Activated CD4-positive, alpha-beta T cell treated with anti-CD3 and anti-CD28 coated beads, Interleukin-2, amount 50 U/mL, for 24 hours (primary cell): ENCODE results near the gene MICAL3.
"Not testable (repeated sequence)": the region's sequence is repeated elsewhere in the genome, so short reads cannot be mapped to it uniquely, and the experiment has no call there.

ENCODE experiments used
- DNase-seq, 2 donors: peaks; one replicate each; pipeline ENCODE4 v3.0.0-alpha.2; 2020; ENCODE audit warnings: low read depth in 1 of 2, low spot score in 1 of 2

MICAL3 gene

DNA sequence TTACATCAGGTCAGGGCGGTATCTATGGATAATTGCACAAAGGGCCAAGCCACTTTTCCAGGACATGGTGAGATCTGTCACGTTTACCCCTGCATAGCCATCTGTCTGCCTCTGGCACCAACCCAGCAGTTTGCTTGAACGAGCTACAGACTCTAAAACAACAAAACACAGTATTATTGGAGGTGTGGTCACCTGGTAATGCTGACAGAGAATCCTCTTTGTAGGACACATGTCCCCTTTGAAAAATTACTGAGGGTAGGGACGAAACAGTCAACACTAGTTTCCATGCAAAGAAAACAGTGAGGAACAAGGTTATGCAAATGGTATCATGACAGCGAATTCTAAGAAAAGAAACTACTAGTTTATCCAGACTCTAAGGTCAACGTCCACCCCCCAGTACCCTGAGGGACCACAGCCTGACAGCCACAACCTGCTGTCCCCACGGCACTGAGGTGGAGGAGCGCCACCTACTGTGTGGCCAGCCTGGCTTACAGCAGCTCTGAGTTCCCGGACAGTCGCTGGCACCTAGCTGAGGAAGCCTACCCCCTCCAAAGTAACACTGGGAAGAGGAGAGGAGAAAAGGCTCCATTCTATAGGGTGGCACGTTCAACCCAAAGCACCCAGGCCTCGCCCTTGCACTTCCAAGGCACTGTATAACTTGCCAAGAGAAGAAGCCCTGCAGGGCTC, 132.7 kb downstream of the MICAL3 start:
- DNase-seq = no peak

DNA sequence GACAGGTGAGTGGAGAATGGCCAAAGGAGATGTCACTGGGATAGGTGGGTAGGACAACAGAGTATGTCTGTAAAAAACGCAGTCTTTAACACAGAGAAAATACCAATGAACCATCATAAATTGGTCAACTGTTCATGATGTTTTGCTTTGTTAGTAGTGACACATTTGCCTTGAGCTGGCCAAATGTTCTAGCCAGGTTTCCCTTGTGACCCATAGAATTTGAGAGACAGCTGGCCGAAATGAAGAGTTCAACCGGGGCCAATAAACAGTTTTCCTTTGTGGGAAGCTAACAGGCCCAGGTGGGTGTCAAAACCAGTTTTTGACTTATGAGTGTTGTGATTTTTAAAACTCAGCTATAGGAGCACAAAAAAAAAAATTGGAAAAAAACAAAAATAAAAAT, 133.5 kb downstream of the MICAL3 start:
- no peak for DNase-seq

DNA sequence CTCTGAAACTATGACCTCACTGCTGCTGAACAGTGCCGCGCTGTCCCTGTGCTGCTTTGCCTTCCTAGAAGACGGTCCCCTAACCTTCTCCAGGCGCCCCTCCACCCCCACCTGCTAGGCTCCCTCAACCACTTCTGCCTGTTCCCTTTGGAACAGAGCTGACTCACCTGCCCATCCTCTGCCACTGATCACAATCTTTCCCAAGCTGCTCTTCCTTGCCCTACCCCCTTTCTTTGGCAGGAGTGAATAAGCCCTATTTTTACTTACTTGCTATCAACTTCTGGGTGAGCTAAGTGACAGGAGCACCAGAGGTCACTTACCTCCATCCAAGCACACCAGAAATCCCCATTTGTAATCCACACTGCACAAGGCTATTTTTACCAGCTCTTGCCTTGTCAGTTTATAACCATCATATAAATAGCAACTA, 134.1 kb downstream of the MICAL3 start:
- no peak for DNase-seq

DNA sequence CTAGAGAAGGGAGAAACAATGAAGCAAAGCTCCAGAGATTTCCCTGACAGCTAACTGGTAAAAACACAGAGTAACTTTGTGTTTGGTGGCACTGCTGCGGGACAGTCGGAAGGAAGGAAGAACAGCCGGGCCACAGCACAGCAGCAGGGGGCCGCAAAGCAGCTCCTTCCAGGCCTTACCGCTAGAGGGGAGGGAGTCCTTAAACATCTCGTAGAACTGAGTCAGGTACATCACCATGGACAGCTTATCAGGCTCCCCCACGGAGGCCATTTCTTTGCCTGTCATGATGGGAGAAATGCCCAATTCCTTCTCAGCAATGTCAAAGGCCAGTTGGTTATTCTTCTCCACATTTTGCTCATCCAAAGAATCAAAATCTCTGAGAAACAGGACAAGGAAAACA, 135.5 kb downstream of the MICAL3 start:
- no peak for DNase-seq

DNA sequence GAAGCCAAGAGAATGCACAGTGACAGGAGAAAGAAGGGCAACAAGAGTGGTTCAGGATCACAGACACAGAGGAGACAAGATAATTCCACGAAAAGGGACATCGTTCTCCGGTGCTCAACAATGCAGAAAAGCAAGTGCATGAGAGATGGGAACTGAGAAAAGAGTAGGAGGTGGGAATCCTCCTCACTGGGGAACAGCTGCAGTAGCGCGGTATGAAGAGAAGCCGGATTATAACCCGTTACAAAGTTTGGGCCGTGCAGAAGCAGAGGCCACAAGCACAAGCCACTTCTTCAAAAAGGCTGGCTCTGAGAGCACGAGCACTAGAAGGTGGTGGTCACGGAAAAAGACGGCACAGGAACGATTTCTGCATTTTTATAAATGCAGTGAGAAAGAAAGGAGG, 135.9 kb downstream of the MICAL3 start:
- no peak for DNase-seq

DNA sequence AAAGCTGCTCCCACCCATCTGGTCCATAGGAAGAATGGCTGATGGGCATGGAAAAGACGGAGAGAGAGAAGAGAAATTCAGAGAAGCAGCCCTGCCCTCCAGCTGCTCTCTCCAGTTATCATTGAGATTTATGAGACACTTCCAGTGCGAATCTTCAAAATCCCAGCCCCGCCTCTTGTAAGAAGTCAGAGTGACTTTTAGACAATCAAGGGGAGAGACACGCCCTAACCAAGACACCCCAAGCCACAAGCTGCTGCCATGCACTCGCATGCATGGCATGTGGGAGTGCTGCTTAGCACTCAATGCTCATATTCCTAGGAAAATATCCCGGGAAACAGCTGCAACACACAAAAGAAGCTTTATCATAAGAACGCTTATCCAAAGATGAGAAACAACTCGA, 139.5 kb downstream of the MICAL3 start:
- no peak for DNase-seq

DNA sequence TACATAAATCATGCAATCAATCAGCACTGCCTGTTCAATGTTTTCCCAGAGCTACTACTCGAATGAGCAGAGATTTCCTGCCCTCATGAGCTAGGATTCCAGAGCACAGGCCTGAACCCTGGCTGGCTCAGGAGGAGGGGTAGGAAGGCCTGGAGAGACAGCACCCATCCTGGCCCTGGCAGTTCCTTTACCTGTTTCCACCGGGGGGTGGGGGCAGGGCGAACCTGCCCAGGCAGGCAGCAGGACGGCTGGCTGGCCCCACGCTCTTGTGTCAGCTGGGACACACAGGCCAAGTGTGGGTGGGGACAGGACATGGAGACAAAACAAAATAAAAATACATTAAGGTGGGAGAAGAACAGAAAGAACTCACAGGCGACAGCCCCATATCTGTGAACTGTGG, 140.3 kb downstream of the MICAL3 start:
- no peak for DNase-seq

DNA sequence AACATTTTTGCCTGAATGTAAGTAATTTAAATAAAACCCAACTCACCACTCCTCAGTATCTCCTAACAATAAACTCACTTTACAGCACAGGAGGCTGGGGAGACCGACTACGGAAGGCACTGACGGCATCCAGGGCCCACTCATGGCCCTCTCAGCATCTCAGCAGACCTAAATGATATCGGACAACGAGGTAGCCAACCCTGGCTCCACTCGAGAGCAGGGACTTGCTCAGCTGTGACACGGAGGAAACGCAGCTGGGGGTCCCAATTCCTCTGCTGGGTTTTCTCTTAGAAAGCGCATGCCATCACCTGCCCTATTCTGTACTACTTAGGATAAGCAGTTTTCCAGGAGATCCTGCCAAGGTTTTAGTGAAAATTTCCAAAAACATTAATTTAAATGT, 141.0 kb downstream of the MICAL3 start:
- no peak for DNase-seq

DNA sequence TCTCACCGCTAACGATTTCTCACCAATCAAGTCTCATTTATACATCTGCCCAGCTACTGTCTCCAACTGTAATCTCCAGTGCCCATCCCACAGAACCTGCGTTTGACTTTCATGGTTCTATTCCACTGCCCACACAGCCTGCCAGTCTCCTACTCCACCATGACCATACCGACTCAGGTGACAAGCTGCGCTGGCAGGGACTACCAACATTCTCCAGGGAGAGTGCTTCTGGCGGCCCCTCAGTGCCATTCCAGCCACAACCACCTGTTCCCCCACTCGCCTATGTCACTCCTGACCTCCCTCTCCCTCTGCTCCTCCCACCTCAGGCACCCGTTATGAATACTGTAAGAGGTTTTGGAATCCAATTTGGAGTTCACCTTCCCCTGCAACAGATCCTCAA, 141.6 kb downstream of the MICAL3 start:
- no peak for DNase-seq

DNA sequence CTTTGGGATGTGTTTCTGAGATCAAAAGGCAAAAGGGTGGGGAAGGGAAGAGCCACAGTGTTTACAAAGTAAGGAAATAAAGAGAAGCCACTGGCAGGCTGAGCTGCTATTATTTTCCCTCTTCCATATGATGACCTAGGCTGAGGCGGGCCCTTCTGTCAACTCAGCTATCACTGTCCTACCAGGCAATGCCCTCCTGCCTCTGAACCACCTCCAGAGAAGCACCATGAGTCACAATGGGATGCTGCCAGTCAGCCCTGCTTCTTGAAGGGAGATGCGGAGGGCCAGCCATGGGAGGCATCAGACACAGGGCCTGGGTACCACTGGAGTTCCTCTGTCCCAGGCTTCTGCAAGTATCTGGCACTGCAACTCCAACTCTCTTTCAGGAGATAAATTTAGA, 142.2 kb downstream of the MICAL3 start:
- DNase-seq = no peak

DNA sequence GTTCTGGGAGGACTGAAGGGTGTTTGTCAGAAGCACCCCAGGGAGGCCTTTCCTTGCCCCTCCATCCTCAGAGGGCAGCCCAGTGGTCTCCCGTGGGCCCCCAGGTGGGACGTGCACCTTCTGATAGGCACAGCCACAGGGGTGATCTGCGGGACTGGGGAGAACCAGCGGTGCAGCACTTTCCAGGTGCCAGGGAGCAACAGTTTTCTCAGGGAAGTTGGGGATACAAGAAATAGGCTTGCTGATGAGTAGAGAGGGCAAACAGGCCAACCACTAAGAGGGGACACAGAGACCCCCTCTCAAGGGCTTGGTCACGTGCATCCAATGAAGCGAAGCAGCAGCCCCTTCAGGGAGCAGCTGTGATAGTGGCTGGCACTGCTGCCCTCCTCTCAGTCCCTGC, 143.0 kb downstream of the MICAL3 start:
- no peak for DNase-seq

DNA sequence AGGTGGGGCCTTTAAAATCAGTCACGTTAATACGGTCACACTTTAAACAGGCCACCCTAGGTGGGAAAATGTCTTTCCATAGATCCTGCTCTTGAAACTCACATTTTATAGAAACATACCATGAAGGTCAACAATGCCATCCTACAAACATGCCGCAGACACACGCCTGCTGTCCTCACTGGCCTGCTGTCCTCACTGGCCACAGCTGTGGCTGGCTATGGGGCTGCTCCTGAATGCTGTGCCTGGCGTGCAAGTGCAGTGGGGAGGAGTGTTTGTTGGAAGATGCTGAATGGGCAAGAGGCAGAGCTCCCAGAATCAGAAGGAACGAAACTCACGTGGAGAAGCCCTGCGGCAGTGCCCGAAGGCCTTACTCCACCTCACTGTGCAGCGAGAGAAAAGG, 143.9 kb downstream of the MICAL3 start:
- no peak for DNase-seq

DNA sequence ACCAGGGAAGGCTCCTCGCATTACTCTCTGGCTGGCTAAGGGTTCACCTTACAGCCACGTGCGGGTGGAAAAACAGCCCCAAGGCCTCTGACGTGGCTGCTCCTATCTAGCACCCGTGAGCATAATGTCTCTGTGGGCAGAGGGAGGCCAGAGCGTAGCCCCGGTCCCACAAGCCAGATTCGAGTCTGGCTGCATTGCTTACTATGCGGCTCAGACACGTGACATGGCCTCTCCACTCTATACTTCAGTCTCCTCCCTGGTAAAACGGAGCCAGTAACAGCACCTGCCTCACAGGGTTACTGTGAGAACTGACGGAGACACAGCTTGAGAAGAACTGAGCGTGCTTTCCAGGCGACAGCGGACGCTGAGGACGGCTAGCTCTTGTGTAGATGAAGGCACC, 144.3 kb downstream of the MICAL3 start:
- DNase-seq = no peak

DNA sequence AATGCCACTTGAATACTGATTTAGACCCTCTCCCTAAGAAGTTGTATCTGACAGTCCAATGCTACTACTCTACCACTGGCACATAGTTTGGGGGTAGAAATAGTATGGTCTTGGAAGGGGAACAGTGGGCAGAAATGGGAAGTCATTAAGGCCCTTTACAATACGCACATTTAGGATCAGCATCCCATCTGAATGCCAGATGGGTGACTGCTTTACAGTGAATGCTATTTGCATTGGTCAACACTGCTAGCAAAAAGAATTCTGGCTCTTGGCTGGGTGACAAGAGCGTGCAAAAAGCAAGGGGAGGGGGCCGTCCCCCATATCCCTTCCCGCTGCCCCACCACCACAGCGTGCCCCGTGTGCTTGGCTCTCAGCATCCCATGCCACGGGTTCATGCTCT, 145.4 kb downstream of the MICAL3 start:
- no peak for DNase-seq

DNA sequence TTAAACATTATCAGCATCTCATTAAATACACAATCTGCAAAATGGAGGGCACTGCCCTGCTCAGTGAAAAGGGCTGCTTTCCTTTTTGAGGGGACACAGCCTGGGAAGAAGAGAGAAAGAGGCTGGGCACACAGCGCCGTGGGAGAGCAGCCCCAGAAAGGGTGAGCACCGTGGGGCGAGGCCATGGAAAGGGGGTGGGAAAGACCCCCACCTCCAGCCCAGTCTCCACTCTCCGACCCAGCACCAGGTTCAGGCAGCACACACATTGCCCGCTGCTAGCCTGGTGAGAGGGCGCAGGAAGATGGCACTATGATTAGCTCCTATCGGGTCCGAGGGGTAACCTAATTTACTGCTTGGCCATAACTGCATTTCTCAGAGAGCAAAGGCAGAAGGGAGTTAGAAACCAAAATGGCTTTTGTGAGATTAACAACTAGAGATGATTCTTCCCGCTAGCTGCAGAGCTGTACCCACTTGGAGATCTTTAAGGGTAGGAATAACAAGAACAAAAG, 146.1 kb downstream of the MICAL3 start:
- DNase-seq = no peak

DNA sequence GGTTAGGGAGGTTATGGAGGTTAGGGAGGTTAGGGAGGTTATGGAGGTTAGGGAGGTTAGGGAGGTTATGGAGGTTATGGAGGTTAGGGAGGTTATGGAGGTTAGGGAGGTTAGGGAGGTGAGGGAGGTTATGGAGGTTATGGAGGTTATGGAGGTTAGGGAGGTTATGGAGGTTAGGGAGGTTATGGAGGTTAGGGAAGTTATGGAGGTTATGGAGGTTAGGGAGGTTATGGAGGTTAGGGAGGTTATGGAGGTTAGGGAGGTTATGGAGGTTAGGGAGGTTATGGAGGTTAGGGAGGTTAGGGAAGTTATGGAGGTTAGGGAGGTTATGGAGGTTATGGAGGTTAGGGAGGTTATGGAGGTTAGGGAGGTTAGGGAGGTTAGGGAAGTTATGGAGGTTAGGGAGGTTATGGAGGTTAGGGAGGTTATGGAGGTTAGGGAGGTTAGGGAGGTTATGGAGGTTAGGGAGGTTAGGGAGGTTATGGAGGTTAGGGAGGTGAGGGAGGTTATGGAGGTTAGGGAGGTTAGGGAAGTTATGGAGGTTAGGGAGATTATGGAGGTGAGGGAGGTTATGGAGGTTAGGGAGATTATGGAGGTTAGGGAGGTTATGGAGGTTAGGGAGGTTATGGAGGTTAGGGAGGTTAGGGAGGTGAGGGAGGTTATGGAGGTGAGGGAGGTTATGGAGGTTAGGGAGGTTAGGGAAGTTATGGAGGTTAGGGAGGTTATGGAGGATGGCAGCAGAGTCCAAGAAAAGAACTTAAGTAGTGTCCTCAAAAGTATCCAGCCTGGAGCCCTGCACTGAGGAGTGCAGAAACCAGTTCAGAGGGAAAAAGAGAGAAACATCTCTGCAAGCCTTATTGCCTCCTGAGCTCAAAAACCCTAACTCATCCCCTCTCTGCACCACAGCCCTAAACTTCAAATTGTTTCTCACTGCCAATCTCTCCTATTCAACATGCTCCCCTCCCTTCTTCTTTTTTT, 147.2 kb downstream of the MICAL3 start:
- DNase-seq = not testable (repeated sequence)

DNA sequence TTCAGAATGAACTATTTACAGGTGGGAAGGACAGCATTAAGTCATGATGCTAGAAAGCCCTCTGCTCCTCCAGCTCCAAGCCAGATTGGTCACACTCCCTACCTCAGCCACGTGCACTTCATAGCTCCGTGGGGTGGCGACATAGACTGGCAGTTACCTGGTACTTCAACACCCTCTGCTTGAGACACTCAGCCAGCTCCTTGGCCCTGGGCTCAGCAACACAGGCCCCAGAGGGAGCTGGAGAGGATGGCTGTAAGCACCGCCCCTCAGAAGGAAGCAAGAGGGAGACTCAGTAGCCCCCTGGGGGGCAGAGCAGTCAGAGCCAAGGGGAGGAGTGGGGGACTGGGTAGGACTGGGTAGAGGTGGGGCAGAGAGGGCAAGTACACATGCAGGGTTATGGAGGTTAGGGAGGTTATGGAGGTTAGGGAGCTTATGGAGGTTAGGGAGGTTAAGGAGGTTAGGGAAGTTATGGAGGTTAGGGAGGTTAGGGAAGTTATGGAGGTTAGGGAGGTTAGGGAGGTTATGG, 148.0 kb downstream of the MICAL3 start:
- DNase-seq = no peak

DNA sequence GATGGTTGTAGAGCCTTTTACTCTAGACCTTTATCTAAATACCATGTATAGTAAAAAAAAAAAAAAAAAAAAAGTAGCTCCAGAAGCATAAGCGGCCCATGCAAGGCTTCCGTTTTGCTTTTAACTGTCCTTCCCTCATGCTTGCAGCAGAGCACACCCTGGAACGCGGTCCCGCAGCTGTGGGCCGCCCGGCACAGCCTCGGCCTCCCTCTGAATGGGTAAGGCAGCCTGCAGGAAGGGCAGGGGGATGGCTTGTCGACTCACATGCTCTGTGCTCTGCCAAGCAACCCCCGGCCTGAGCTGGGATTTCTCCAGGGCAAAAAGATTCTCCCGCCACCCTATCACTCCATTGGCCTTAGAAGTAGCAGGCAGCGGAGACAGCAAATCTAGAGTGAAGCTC, 148.7 kb downstream of the MICAL3 start:
- no peak for DNase-seq

DNA sequence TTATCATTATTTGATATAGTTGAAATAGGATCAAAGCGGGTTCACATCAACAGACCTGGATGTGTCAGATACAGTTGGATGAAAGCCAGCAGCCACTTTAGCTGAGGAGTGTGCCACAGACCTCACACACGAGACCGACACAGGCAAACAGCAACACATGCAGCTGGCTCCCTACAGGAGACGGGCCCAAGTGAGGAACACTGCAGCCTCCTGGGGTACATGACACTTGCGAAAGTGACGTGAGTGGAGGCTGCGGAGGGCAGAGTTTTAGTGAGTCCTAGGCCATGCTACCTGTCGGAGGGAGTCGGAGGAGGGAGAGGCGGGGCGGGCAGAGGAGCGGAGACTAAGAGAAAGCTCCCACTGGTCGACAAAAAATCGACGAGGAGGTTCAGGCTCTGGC, 149.2 kb downstream of the MICAL3 start:
- no peak for DNase-seq

DNA sequence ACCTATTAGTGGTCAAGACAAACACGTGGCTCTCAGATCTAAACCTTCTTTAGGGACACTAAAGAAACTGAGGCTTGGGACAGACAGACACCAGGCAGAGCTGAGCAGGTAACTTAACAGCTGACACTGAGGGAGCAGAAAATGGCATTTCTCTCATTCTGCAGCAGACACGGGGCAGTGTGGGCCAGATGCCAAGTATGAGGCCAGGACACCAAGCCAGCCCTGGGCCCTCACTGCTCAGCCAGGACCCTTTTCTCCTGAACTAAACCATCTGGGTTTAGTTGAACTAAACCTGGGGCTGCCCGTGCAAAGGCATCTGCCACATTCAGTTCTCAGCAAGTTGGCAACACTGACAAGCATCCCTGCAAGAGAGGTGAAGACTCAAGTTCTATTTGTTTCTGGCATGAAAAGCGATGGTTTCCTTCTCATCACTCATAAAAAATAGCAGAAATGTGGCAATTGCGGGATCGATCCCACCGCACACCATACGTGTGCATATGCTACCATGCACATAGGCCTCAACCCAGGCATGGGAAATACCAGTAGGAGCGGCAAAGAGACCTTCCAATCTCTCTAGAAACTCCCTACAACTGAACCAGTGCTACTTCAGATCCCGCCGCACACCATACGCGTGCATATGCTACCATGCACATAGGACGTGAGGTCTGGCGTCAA, 150.0 kb downstream of the MICAL3 start:
- DNase-seq = no peak

DNA sequence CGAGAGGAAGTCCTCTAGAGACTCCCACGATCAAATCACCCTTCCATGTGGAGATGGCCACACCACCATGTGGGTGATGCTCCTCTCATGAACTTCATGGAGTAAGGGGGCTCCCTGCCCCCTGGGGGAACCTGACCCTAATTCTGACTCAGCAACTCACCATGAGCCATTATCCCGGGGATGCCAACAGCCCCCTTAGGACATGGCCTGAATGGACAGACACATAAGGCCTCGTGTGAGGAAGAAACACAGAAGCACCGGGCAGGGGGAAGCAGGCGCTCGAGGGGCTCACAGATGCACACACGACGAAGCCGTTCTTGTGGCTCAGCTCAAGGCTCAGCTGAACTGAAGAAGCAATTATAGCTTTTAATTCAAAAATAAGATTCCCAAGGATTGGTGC, 150.6 kb downstream of the MICAL3 start:
- no peak for DNase-seq
